Ovary (tissue), 3 donors: ENCODE data around the gene TTC13.

Experiments used
- EP300 ChIP-seq: sonication (generic); formaldehyde crosslinking; IDR thresholded peaks from one replicate; pipeline ENCODE4 v1.6.1; 2017; ENCODE audit warnings: antibody characterized with exemption
- POLR2A ChIP-seq: fragments of 450-650 bp; IDR thresholded peaks from one replicate; pipeline ENCODE4 v1.6.1; 2017; ENCODE audit warnings: antibody characterized with exemption, mild to moderate bottlenecking, moderate library complexity
- TF ChIP-seq, protein P1 (sequence below), 3 donors: fragments of 450-650 bp in 2 of 3; fragments of 200-600 bp in 1 of 3; IDR thresholded peaks; one replicate each; pipeline versions ENCODE4 v1.5.1 to v1.8.0; 2016 to 2022; ENCODE audit warnings: antibody characterized with exemption in 3 of 3, mild to moderate bottlenecking in 1 of 3
- donor health status: DM: no; HTN: no; CAD: no.

DNA sequence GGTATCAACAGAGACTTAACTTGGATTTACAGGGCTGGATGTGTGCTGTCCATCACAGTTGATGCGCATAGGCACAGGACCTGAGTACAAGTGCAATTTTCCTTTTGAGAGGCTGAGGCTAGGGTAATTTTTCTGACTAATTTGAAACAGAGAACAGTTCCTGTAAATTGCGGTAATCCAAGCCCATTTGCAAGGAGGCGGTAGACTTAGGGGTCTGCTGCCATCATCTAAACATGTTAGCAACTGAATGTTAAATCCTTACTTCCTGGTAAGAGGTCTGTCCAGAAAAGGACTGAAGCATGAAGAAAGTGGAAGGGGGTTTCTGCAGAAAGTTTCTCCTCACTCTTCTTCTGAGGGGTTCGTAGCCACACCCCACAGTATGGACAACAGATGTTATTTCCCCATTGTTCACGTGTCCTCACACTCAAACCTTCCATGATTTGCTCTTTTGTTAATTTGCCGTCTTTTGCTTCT lies 86.6 kb downstream of the TTC13 start:
- TF ChIP-seq, protein P1, sequence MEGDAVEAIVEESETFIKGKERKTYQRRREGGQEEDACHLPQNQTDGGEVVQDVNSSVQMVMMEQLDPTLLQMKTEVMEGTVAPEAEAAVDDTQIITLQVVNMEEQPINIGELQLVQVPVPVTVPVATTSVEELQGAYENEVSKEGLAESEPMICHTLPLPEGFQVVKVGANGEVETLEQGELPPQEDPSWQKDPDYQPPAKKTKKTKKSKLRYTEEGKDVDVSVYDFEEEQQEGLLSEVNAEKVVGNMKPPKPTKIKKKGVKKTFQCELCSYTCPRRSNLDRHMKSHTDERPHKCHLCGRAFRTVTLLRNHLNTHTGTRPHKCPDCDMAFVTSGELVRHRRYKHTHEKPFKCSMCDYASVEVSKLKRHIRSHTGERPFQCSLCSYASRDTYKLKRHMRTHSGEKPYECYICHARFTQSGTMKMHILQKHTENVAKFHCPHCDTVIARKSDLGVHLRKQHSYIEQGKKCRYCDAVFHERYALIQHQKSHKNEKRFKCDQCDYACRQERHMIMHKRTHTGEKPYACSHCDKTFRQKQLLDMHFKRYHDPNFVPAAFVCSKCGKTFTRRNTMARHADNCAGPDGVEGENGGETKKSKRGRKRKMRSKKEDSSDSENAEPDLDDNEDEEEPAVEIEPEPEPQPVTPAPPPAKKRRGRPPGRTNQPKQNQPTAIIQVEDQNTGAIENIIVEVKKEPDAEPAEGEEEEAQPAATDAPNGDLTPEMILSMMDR (IDR thresholded peaks at IDR 0.05): no peak
- TF ChIP-seq EP300: no peak
- TF ChIP-seq POLR2A: no peak
